Superior temporal gyrus (tissue), 1 donor: ENCODE results near the gene VSIG10L2.
"Not testable (repeated sequence)": the region's sequence is repeated elsewhere in the genome, so short reads cannot be mapped to it uniquely, and the experiment has no call there.

Experiments
- DNase-seq: peaks from one replicate; pipeline ENCODE4 v3.0.0-alpha.2; 2016; ENCODE audit errors: extremely low spot score

Gene VSIG10L2

DNA sequence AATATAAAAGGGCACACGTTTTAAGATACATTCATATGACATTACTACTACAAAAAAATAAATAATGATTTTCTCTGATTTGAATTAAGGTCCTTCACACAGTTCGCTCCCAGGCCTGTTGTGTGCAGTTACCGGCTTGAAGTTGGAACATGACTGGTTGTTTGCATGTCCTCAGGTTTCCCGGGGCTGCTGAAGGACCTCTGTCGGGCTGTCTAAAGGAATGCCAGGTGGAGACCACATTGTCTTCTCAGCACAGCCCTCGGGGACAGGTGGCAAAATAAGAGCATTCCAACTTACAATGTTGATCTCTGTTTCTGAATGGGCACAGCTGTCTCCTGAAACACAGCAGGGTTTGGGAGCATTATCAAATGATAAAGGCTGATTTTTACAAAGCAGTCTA, 14.9 kb downstream of the VSIG10L2 start:
- DNase-seq, result no peak

DNA sequence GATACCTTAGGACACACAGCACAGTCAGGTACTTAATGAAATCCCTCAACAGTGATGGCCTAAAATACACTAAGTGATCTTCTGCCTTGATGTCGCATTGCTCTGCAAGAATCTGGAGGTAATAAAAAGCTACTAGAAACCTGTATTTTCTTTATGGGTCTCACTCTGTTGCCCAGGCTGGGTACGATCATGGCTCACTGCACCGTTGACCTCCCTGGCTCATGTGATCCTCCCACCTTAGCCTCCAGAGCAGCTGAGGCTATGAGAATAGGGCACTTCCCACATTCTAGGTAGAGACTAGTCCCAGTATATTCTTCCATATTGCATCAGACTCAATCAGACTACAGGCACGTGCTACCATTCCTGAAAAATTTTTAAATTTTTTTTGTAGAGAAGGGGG, 21.7 kb downstream of the VSIG10L2 start:
- DNase-seq, result no peak

DNA sequence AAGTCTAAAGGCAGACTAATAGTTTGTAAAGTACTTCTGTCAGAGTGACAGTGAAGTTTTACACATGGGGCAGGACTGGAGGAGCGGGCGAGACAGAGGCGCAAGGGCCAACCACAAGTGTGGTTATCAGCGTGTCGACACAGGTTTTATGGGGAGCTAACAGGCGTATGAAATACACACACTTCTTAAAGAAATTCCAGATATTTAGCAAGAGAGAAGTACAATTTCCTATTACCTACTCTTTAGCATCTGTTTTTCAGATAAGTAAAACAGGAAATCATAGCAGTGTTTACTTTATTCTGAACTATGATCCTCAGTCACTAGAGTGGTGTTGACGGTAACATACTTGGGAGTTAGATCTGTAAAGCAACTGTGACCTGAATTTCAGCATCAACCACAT, 22.5 kb downstream of the VSIG10L2 start:
- no peak for DNase-seq

DNA sequence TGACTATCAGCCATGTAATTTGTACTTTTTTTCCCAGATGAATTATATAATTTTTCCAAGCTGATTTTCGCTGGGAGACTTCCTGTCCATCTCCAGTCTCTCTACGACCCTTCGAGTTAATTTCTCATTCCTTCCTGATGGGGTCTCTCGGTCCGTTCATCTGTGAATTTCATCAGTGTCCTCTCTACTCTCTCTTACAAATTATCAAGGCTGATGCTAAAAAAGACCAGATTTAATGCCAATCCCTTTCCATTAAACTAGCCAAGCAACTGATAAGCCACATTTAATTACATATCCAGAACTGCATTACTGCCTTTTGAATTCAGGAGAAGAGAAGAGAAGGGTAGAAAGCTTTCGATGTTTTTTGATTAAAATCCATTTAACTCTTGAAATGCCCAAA, 25.8 kb downstream of the VSIG10L2 start:
- no peak for DNase-seq

DNA sequence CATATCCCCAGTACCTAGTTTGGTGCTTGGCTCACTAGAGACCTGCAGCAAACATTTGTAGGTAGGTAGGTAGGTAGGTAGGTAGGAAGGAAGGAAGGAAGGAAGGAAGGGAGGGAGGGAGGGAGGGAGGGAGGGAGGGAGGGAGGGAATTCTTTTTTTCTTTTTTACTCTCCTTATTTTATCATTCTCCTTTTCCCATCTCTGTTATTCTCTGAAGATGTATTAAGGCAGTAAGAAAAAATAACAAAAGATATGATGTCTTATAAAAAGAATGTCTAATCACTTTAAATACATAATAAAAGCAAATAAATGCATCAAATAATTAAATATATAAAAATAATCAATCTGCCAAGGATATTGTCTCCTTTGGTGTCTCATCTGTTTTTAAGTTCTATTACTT, 28.4 kb downstream of the VSIG10L2 start:
- DNase-seq, result no peak

DNA sequence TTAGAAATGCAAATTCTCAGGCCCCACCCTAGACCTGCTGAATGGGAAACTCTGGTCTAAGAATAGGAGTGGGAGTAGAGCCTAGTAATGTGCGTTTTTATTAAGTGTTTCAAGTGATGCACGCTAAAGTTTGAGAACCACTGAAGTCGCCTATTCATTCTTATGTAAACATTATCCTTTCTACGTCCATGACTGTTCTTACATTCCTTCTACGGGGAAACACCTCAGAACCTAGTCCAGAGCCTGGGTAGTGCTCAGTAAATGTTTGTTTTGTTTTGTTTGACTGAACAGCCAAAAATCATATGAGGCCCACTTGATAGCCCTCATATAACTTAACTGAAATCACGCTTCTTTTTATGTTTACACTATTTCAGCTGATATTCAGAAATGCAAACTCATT, 29.8 kb downstream of the VSIG10L2 start:
- no peak for DNase-seq

DNA sequence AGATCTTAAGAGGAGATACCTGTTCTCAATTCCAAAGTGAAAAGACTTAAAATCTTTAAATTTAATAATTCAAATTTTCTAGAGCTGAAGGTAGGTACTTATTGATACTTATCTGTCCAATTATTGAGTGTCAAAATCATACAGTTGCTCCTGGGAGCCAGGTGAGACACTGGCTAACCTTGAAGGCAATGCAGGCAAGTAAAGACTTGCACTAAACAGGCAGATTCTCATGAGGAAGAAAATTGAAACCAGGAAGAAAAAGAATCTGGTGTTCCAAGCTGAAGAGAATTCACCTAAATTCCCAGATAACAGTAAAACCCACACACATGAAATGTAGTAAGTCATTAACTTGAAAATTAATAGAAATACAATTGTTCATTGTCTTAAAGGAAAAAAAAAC, 30.3 kb downstream of the VSIG10L2 start:
- no peak for DNase-seq

DNA sequence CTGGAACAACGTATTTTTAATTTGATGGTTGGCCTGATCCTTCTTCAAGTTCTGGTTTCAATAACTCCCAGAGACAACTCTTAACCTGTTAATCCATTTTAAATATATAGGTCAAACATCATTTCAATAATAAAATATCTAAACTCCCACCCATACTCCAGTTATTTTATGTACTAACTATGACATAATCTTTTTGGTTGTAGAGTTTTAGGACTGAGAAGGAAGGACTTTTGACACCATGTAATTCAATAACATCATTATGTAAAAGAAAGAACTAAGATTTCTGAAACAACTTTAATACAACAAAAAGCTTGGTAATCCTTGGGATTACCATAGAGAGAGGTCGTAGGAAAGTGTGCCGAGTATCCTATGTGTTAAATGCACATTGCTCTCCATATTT, 31.5 kb downstream of the VSIG10L2 start:
- no peak for DNase-seq

DNA sequence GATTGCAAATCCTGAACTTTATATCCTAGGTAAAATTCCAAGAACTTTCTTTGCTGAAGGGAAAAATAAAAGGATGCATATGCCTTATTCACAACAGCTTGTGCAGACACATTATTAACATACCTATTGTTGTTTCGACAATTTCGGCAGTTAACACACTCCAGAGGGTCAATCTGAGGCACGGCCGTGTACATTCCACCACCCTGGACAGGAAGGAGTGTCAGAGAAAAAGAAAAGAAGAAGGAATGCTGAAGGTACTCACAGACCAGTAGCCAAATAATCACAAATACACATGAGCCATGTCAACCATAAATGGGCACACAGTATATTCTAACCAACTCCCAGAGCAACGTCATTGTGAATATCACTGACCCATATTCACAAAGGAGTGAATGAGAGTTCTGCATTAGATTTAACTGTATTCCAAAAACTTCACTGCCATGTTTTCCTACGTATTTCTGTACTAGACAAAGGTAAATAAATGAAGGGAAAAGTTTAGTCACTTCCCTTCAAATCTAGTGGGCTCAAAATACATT, 32.4 kb downstream of the VSIG10L2 start:
- no peak for DNase-seq

DNA sequence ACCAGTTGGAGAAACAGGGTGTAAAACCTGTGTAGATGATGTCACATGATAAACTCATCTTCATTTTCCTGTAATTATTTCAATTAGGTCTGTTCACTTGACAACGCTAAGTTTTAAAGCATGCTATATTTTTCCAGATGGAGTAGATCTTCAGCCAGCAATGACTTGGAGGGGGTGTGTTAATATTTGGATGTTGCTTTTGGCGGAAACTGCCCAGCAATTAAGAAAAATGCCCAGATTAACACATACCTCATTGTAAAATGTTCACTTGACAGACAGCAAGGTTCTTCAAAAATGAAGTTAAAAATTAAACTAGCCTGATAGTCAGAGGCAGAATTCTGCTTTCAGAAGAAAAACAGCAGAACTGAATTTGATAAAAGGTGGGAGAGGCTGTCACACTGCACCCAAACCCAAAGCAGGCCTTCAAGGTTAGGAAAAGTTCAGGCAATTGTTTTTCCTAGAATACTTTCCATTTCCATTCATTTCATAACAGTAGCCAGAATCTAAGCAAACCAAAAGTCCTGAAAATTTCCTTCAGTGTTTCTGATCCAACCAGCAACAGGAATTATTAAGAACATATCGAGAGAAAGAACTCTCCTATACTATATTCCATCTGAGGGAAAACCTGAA, 33.0 kb downstream of the VSIG10L2 start:
- DNase-seq, result no peak

DNA sequence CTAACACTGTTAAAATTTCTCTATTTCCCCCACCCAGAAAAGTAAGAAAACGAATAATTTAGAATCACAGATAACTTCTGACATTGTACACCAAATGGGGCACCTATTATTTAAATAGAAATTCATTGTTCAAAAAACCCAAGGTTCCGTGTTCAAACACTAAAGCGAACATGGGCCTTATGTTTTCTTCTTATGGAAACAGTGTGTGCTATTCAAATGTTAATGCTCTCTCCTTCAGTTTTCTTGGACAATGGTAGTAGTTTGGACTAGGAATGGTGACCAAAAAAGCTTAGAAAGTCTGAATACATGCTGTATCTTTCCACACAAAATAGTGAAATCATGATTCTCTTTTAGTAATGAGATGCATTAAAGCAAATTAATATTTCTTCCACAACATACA, 33.7 kb downstream of the VSIG10L2 start:
- no peak for DNase-seq

DNA sequence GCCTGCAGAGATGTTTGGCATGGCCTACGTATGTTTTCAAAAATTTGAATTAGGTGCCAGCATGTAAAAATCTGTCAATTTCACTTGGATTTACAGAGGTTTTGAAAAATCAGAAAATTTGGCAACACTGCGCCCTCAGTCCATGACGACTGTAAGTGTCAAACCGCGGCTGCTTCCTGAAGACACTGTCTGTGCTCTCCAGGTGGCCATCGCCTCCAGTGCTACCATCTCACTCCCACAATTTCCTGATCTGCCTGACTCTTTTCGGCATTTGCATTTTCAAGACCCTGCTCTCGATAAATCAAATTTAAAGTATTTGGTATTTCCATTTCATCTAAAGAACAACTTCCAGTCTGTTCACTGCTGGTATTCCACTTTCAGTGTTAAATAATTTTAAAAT, 34.6 kb downstream of the VSIG10L2 start:
- DNase-seq, result no peak

DNA sequence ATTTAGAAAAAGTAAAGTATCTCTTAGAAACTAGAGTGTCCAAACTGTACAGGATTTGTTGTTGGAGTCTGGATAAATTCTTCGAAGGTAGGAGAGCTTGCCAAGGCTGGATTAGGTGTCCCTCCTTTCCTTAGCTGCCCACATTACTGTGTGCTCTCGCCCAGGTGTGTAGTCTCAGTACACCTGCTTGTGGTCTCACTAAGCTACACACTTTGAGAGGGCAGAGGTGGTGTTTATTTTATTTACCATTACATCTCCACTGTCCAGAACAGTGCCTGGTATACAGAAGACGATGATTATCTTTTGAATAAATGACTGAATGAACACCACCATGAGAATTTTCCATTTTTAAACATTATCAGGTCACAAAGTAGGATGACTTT, 36.5 kb downstream of the VSIG10L2 start:
- no peak for DNase-seq

DNA sequence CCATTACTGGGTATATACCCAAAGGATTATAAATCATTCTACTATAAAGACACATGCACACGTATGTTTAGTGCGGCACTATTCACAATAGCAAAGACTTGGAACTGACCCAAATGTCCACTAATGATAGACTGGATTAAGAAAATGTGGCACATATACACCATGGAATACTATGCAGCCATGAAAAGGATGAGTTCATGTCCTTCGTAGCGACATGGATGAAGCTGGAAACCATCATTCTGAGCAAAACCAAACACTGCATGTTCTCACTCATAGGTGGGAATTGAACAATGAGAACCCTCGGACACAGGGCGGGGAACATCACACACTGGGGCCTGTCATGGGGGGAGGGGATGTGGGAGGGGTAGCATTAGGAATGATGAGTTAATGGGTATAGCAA, 40.1 kb downstream of the VSIG10L2 start:
- not testable (repeated sequence) for DNase-seq

DNA sequence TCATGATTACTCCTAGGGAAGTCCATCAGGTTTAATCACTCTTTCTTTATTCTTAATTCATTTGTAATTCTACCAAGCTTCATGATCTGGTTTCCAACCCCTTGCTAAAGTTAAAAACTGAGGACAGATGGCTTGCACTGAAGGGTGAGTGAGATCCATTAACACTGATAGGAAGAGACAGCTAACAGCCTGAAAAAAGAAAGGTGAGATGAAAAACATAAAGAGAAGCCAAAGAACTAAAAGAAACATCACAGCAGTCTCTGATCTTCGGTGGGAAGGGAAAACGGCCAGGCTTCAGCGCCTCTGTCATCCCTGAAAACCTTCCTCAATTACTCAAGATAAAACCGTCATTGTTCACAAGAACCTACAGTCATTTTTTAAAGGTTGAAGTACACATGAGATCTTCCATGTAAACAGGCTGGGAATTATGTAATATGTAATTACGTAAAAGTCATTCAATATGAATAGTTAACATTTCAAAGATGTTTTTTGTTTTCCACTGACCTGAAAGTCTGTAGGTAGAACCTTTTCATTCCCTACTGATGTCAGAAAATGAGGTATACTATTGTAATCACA, 41.3 kb downstream of the VSIG10L2 start:
- peak; percentile 26 for DNase-seq

DNA sequence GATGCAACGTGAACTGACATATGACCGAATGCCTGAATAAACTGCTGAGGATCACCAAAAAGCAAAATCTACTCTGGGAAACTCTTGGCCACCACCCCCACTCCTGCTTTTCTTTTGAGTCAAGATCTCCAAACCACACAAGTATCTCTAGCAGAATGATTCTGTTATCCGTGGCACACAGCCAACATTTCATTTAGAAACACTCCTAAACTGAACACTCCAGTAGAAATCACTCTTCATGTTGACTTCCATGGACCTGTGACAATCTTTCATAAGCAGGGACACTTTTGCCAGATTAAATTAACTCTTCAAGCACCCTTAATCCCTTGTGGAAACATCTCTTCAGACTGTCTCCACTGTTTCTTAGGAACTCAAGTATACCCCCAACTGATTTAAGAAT, 44.4 kb downstream of the VSIG10L2 start:
- peak; percentile 58 for DNase-seq

DNA sequence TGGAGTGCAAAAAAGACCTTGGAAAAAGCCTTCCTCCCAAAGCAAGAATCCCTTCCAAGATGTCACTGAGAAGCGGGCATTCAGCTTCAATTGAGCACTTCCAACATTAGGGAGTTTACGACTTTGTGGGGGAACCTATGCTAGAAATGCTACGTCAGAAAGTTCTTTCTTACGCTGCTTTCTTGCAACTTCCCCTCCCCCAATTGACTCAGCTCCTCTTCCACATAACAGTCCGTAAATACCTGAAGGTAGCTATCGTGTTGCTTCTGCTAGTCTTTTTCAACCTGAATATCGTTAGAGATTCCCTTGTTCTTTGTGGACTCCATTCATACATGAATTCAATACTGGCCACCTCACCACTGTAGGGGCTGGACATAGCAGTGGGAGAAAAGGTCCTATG, 47.0 kb downstream of the VSIG10L2 start:
- DNase-seq, result no peak

DNA sequence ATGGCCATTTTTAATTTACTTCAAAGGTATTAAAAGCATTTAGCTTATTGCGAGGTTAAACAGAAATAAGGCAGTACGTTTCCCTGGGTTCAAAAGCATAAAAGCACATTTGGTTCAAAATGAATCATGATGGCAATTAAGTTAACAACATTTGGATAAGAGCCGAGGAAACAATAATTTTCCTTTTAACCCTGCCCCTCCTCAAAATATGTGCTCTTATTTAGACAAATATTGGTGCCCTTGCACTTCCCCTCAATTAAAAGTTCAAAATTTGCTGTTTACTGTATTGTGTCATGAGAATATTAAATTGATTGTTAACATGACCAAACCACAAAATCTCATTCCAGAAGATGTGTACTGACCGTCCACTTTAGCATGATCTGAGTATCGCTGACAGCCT, 48.7 kb downstream of the VSIG10L2 start:
- DNase-seq, result no peak

DNA sequence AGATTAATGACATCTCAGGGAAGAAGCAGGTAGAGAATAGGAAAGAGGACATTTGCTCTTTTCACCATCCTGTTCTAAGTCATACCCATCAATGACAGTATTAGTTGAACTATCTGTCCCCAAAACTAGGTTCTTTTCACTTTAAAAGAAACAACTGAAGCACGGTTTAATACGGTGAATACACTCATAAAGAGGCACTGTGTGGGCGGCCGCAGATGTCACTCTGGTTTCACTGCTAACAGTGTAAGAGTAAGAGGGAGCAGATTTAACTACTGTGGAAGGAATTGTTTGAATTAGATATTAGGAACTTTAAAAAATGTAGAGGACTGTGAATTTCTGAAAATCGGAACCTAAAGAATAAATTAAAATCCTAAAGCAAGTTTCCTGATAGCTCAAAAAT, 49.5 kb downstream of the VSIG10L2 start:
- DNase-seq, result peak; percentile 30

DNA sequence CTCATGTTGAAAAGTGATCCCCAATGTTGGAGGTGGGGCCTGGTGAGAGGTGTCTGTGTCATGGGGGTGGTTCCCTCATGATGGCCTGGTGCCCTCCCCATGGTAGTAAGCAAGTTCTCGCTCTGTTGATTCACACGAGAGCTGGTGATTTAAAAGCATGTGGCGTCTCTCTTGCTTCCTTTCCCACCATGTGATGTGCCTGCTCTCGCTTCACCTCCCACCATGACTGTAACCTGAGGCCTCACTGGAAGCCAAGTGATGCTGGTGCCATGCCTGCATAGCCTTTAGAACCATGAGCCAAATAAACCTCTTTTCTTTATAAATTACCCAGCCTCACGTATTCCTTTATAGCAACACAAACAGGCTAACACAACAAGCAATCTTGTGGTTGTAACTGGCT, 52.4 kb downstream of the VSIG10L2 start:
- DNase-seq, result no peak

DNA sequence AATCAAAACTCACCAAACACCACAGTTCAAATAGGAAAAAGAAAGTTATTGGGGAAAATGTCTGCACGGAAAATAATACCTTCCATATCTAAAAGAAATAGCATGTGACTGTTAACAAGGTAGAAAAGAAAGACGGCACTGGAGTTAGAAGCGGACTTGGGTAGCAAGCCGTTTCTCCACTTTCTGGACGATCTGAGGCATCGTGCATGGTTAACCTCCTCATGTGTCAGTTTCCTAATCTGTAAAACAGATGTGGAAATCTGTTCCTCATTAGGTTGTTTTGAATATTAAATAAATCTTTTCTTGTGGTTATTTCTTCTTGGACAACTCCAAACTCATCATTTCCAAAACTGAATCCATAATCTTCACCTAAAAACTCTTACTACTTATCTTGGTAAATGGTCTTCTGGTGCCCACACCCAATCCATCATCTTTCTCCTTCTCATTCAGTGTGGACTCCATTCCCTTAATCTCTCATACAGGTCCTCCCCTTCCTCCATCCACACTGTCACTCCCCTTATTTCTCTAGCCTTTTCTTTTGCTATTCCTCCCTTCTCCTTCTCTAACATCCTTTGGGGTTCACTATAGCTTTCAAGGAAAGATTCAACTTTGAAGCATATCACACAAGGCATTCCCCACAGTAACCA, 53.5 kb downstream of the VSIG10L2 start:
- DNase-seq, result no peak

DNA sequence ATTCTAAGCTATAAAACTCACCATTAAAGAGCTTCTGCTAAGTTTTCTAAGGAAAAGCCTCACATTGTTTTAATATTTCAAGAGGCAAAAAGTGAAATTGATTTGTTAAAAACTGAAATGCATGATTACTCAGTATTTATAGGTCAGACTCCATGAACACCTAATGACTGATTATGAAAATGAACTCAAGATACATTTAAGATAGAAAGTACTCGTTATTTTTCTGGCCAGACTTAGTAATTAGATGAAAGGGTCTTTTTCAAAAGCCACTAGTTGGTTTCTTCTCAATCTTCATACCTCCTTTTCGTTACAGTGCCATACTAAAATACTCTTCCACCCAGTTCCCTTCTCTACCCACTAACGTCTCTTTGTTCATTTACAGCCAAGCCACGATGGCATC, 56.3 kb downstream of the VSIG10L2 start:
- DNase-seq, result no peak
